Islet of Langerhans (tissue), 1 donor: Measurements from ENCODE around the gene LFNG.

Source experiments
- FAIRE-seq: peaks from one replicate; lab custom pipeline; 2011; peaks lifted over from hg19 to GRCh38; lab: Jason Lieb, UNC

LFNG gene

GRCh38 chr7:2484868-2485267 lies 34.7 kb upstream of the LFNG start:
- FAIRE-seq: no peak

DNA sequence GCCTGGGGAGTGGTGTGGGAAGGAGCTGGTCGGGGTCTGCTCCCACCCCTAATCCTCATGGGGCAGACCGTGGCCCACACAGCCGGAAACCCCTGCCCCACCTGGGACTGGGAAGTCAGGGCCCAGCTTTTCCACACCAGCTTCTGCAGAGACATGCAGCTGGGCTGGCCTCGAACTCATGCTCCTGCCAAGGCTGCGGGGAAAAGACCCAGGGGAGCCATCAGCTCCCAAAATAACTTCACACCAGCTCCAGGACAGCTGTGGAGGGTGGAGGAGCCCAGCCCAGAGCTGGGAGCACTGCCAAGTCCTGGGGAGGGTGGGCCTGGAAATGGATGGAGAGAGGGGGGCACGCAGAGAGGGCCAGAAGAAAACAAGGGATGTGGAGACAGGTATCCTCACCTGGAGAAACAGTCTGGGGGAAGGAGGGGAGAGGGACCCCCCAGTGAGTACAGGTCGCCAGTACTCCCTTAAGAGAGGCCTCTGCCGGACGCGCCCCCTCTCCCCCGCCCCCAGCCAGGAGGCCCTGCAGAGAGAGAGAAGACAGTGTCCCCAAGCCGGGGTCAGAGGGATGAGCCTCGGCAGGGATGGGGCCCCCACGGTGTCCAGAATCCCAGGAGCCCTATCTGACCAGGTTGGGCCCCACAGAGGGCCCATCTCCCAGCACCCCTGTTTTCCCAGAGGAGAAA lies 31.8 kb upstream of the LFNG start:
- FAIRE-seq: no peak

- FAIRE-seq: no peak
Observed at GRCh38 chr7:2488272-2488645, 31.3 kb upstream of the LFNG start.

GRCh38 chr7:2488681-2489080 lies 30.9 kb upstream of the LFNG start:
- FAIRE-seq: no peak

- no peak for FAIRE-seq
Observed at GRCh38 chr7:2490181-2490651, 29.4 kb upstream of the LFNG start.

DNA sequence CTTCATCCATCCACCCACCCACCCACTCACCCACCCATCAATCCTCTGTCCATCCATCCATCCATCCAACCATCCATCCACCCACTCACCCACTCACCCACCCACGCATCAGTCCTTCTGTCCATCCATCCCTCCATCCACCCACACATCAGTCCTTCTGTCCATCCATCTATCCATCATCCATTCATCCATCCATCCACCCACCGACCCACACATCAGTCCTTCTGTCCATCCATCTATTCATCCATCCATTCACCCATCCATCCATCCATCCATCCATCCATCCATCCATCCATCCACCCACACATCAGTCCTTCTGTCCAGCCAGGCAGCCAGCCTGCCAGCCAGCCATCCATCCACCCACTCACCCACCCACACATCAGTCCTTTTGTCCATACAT lies 27.5 kb upstream of the LFNG start:
- FAIRE-seq: no peak

GRCh38 chr7:2493205-2494164 lies 26.1 kb upstream of the LFNG start:
- FAIRE-seq: no peak

DNA sequence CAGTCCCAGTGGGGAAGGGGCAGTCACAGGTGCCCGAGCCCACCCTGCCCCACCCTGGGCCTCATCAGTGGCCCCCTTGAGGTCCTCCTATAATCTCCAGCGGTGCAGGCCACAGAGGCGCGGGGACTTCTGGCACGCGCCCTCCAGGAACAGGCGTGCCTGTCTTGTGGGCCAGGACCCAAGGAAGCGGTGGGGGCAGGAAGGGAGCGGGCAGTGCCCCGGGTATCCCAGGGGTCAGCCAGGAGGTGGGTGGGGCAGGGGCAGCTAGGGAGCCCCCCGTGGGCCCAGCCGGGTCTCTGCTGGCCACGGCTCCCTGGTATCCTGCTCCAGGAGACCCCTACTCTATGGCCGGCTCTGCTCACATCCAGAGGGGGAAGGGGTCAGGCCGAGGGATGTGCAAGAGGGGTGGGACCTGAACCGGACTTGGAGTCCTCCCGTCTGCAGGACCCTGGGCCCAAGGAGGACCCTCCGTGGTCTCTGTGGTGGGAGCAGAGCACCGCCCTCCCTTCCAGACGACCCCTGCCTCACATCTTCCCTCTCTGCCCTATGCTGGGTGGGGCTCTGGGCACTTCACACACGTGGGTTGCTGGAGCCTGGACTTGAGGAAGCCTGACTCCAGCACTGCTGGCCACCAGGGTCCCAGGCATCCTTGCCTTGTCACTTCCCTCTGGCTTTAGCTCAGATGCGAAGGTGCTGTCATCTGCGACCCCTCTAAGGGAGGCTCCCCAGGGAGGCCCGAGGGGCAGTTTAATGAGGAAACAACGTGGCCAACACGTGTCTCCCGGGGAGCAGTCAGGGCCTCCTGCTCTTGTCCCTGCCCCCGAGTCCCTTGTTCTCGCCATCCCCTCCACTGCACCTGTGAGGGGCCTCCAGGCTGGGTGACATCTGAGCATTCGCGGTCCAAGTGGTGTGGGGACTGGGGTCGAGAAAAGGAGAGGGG lies 25.1 kb upstream of the LFNG start:
- no peak for FAIRE-seq

DNA sequence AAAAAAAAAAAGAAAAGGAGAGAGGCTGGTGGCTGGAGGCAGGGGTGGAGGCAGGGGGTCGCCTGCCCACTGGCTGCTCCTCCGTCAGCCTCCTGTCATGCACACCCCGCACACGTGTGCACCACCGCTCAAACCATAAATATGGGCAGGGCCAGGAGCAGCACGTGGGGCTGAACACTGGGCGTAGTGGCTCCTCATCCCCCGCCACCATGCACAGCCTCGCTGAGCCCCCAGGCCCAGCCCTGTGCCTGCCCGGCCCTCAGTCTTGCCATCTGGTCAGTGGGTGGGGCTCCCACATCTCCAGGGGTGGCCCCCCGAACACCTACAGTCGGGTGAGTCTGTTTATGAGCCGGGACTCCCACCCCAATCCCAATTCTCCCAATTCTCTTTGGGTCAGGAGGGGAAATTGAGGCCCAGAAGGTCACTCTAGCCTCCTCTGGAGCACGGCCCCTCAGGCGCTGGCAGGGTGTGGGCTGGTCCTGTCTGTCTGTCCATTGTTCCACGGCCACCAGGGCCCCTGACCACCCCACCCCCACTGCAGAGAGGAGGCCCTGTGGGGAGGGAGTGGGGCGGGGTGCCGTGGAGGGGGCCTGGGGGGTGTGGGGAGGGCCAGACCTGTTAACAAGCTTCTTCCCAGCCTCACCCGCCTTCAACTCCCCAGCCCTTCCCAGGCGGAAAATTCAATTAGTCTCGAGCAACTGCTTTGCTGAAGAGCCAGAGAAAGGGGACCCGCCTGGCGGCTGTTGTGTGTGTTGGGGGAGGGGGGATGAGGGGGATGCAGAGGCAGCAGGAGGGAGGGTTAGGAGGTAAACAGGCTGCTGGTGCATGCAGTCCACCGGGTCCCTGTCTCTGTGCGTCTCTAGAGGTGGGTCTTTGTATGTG lies 23.9 kb upstream of the LFNG start:
- no peak for FAIRE-seq

DNA sequence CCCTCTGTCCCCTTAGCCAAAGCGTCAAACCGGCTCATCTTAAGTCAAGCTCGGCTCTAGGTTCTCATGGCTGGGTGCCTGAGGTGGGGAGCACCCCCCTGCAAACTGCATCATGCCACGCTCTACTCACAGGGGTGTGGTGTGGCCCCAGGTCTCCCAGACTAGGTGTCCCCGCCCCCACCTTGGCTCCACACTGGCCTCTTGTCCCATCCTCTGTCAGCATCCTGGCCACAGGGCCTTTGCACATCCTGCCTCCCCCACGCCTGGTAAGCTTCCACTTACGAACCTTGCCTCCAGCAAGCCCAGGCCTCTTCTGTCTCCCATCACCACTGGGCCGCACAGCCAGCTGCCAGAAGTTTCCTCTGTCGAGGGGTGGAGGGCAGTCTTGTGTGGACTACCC lies 23.2 kb upstream of the LFNG start:
- FAIRE-seq: no peak

- FAIRE-seq: no peak
Observed at GRCh38 chr7:2497065-2497464, 22.5 kb upstream of the LFNG start.

DNA sequence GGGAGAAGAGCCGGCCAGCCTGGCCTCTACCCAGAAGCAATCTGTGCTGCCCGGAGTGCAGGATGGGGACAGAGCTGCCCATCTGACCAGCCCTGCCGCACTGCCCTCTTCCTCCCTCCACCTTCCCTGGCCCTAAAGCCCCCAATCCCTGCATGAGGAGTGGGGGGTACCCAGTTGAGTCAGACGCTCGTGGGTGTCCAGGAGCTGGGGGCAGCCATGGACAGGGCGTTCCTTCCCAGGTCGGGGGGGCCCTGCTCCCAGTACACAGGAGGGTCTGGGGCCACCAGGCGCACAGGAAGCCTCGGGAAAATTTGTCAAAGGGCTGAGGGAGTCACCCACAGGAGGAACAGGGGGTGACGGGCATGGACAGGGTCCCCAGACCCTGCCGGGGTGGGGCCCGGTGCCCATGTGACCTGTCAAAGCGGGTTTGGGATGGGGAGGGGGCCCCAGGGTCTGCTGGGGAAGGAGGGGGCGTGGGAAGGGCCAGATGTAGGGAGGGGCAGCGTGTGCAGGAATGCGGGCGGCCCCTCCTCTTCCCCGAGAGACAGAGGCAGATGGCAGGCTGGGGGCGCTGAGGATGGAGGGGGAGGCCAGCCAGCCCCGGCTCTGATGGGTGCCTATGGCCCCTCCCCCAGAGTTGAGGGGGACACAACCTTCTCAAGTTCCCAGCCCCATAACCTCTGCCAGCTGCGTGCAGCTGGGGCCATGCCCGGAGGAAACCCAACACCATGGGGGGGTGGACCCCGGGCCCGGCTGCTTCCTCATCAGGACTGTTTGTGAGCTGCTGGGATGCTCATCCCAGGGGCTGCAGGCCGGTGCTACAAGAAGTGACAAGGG lies 21.9 kb upstream of the LFNG start:
- FAIRE-seq: no peak

DNA sequence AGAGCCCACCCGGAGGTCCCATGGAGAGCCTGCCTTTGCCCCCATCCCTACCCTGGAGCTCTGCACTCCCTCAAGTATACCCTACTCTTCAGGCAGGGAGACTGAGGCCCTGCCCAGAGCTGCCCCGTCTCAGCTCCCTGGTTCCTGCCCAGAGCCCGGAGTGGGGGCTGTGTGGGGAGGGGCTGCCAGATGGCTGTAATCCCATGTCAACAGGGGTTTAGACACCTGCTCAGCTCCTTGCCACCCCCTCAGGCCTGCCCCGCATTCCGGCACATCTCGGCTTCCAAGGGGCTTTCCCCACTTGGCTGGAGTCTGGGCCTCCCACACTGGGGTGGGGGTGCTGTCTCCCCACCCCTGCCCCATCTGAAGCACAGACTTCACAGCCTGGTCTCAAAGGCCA lies 20.9 kb upstream of the LFNG start:
- FAIRE-seq: no peak

DNA sequence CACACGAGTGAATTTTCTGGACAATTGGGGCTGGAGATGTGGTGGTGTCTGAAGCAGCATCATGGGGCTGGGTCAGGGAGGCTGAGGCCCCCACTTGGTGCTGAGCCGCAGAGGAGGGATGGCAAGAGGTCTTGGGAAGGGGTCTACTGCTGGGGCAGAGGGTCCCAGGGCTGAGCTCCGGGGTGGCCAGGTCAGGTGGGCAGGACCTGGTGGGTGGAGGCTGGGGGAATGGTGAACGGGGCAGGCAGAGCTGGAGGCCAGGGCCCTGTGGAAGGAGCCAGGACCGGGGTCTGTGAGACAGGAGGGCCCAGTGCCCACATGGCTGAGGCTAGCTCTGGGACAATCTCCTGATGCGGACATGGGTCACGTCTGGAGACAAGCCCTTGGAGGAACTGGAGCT lies 20.4 kb upstream of the LFNG start:
- no peak for FAIRE-seq

- no peak for FAIRE-seq
Observed at GRCh38 chr7:2499719-2500430, 19.7 kb upstream of the LFNG start.

- FAIRE-seq: no peak
Observed at GRCh38 chr7:2500701-2501100, 18.9 kb upstream of the LFNG start.

- FAIRE-seq: no peak
Observed at GRCh38 chr7:2501947-2502646, 17.5 kb upstream of the LFNG start.

- no peak for FAIRE-seq
Observed at GRCh38 chr7:2502647-2502966, 17.0 kb upstream of the LFNG start.
